ENCODE data around the gene HNRNPD. TPM values are rescaled to one million over a fixed set of nuclear protein-coding genes. Genes with fewer than 3 reads are reported as not detected.

The HNRNPD gene
- total RNA-seq, 1 donor from 2014 or later = 300 TPM

DNA sequence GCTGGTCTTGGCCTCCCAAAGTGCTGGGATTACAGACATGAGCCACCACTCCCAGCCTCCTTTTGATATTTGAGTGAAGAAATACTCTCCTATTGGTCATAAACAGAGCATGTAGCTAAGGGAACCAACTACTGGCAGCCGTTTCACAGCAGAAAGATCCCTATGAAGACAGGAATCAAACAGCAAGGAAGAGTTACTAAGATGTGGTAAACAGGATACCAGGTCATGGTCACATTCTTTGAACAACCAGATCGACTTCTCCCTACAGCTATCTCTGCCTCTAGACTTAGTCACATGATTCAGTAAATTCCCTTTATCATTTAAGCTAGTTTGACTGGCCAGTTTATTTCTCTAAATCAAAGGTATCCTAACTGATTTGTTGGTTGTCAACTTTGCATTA is 9.0 kb upstream of the HNRNPD start:
- peaks cover under 1% of the 10 kb centered on the region for H3K36me3 Mint-ChIP-seq (ENCODE audit: low read depth)
- H3K27me3 Mint-ChIP-seq = no peaks in the 10 kb centered on the region
- H3K27ac Mint-ChIP-seq = peak overlapping the region; percentile 32
- ChIA-PET POLR2A (interaction anchor here (0.8 to 6.7 kb wide), 3 partner anchors 8 to 47 kb away, joined by 4 to 43 read pairs (median 4); partner anchors contain the start of genes ENOPH1, HNRNPD and HNRNPDL), CTCF (no interaction called here)
- intact Hi-C loops (cut with micrococcal nuclease) = no loop called here
- H3K4me1 Mint-ChIP-seq = peaks cover 15% of the 10 kb centered on the region
- DNase-seq (no peak), ATAC-seq (ENCODE audit: low read depth) (peak; percentile 47)
- H3K9me3 Mint-ChIP-seq = peaks cover 5% of the 10 kb centered on the region
- no peak overlapping the region for H3K4me3 Mint-ChIP-seq
- no peak for TF ChIP-seq CTCF (IDR thresholded peaks at IDR 0.05)

GRCh38 chr4:82381661-82382296 is 8.0 kb upstream of the HNRNPD start:
- ChIA-PET CTCF (no interaction called here), POLR2A (interaction anchor here (0.6 to 6.7 kb wide), 3 partner anchors 48 to 893 kb away, joined by 3 to 43 read pairs (median 8); partner anchors contain the start of genes ENOPH1 and HNRNPDL)
- intact Hi-C loops (cut with micrococcal nuclease) = no loop called here
- ATAC-seq (ENCODE audit: low read depth) (no peak), DNase-seq (no peak)
- TF ChIP-seq CTCF (IDR thresholded peaks at IDR 0.05) = no peak
- no peaks in the 10 kb centered on the region for H3K27me3 Mint-ChIP-seq
- H3K9me3 Mint-ChIP-seq = peaks cover 5% of the 10 kb centered on the region
- H3K36me3 Mint-ChIP-seq (ENCODE audit: low read depth) = peaks cover 3% of the 10 kb centered on the region
- peaks cover 17% of the 10 kb centered on the region for H3K4me1 Mint-ChIP-seq
- H3K4me3 Mint-ChIP-seq = no peak overlapping the region
- H3K27ac Mint-ChIP-seq = no peak overlapping the region

- Mint-ChIP-seq H3K9me3 (peaks cover 5% of the 10 kb centered on the region), H3K36me3 (ENCODE audit: low read depth) (peaks cover 5% of the 10 kb centered on the region), H3K27ac (no peak overlapping the region), H3K27me3 (no peaks in the 10 kb centered on the region), H3K4me1 (peaks cover 20% of the 10 kb centered on the region), H3K4me3 (no peak overlapping the region)
- intact Hi-C loops (cut with micrococcal nuclease) = no loop called here
- ChIA-PET CTCF (no interaction called here), POLR2A (interaction anchor here (0.6 to 6.7 kb wide), 4 partner anchors 16 to 892 kb away, joined by 3 to 43 read pairs (median 6); partner anchors contain the start of genes ENOPH1 and HNRNPDL)
- no peak for TF ChIP-seq CTCF (IDR thresholded peaks at IDR 0.05)
- ATAC-seq (ENCODE audit: low read depth) (no peak), DNase-seq (no peak)
Measured at GRCh38 chr4:82381235-82381634, 7.4 kb upstream of the HNRNPD start.

DNA sequence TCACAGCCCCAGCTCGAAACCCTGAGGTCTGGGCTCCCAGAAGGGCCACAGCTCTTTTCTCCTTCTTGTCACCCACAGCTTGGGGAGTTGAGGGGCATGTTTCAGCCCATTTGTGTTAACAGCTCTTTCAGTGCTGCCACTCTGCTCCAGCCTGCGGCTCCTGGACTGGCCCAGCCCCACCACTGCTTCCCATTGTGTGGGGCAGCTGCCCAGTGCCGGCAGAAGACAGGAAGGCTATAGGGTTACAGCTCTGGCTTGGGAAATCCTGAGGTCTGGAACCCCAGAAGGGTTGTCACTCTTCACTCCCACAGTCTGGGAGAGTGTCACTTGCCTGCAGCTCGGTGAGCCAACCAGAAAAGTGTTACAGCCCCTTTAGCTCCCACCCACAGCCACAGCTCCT is 7.0 kb upstream of the HNRNPD start:
- Mint-ChIP-seq H3K27me3 (no peaks in the 10 kb centered on the region), H3K9me3 (peaks cover 3% of the 10 kb centered on the region), H3K36me3 (ENCODE audit: low read depth) (peaks cover 5% of the 10 kb centered on the region), H3K27ac (no peak overlapping the region), H3K4me3 (no peak overlapping the region), H3K4me1 (peaks cover 24% of the 10 kb centered on the region)
- no peak for TF ChIP-seq CTCF (IDR thresholded peaks at IDR 0.05)
- DNase-seq = no peak
- POLR2A ChIA-PET = interaction anchor here (0.6 to 6.7 kb wide), 2 partner anchors 15 to 49 kb away, joined by 3 to 43 read pairs; partner anchors contain the start of genes ENOPH1 and HNRNPDL
- no peak for ATAC-seq (ENCODE audit: low read depth)
- intact Hi-C loops (cut with micrococcal nuclease) = no loop called here
- CTCF ChIA-PET = no interaction called here

DNA sequence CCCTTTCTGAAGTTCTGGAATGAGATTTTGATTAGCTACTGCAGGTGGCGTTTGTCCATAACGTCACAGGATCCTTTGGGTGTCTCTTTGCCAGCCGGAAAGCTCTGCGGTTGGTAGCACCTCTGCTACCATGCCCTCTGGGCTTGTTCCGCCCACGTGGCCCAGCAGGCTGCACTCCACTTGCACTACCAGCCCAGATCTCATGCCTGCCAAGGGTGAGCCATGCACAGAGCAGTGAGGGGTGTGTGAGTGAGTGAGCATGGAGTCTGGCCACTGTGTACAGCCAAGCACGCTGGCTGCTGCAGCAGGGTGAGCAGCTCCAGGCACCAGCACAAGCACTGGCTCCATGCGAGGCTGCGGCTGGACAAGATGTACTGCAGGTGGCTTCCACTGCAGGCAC is 6.6 kb upstream of the HNRNPD start:
- DNase-seq = no peak
- peaks cover 5% of the 10 kb centered on the region for H3K36me3 Mint-ChIP-seq (ENCODE audit: low read depth)
- ChIA-PET POLR2A (interaction anchor here (6.7 kb wide), 1 partner anchor 49 kb away, joined by 43 read pairs; the partner anchor contains the start of genes ENOPH1 and HNRNPDL), CTCF (no interaction called here)
- H3K9me3 Mint-ChIP-seq = no peaks in the 10 kb centered on the region
- H3K27me3 Mint-ChIP-seq = no peaks in the 10 kb centered on the region
- intact Hi-C loops (cut with micrococcal nuclease) = no loop called here
- H3K4me3 Mint-ChIP-seq = no peak overlapping the region
- TF ChIP-seq CTCF (IDR thresholded peaks at IDR 0.05) = no peak
- H3K27ac Mint-ChIP-seq = no peak overlapping the region
- peaks cover 29% of the 10 kb centered on the region for H3K4me1 Mint-ChIP-seq
- ATAC-seq (ENCODE audit: low read depth) = no peak
